H1 (cell line): Measurements from ENCODE around the gene ABCC4. TPM values are rescaled to one million over a fixed set of nuclear protein-coding genes. Genes with fewer than 3 reads are reported as not detected.

ENCODE experiments used
- ATF2 ChIP-seq: IDR thresholded peaks from 2 replicates; pipeline ENCODE4 v1.6.1; 2012; ENCODE audit warnings: low read length, inconsistent platforms
- ATF3 ChIP-seq: IDR thresholded peaks from 2 replicates; pipeline ENCODE4 v1.6.1; 2011; ENCODE audit warnings: low read depth, mild to moderate bottlenecking, low read length; ENCODE audit not compliant: insufficient read depth
- SIN3A ChIP-seq, 2 experiments: IDR thresholded peaks in 1 of 2; conservative IDR thresholded peaks in 1 of 2; 2 replicates each; pipeline ENCODE4 v1.6.1; 2011 to 2012; ENCODE audit warnings: low read length in 2 of 2, improper control_type of control experiment in 1 of 2, low read depth in 1 of 2, mild to moderate bottlenecking in 1 of 2
- polyA plus RNA-seq, 7 experiments: library from polyadenylated mRNA; depleted of rRNA in 3 of 7; stranded (reverse) in 5 of 7; unstranded in 2 of 7; fragments of >200 nt in 5 of 7; fragments of 200-250 nt in 2 of 7; gene quantifications; 1 replicate in 5 of 7; 2 replicates in 1 of 7; 4 replicates in 1 of 7; pipeline versions ENCODE4 v1.2.1 to v1.2.3, GENCODE V29; 2011 to 2013; ENCODE audit warnings: missing spikeins in 2 of 7, mixed read lengths in 2 of 7
- total RNA-seq: library from RNA; stranded (reverse); fragmentation: NEBNext Ultra II Directional; extraction: Animal tissue kit (Norgen Biotek cat#: 25700); gene quantifications from 2 replicates; pipeline ENCODE4 v1.2.1, GENCODE V29; 2021

Gene ABCC4
- total and polyA plus RNA-seq, 2 of the 8 experiments (the other 6 are each of a cell fraction or from before 2014, with no cell fraction given): 4.0 to 14.1 TPM

GRCh38 chr13:95254339-95254738, 46.9 kb downstream of the ABCC4 start (continued):
- TF ChIP-seq ATF3 (no peak), SIN3A (conservative IDR thresholded peaks at IDR 0.05 in 1 of 2, IDR thresholded peaks at IDR 0.05 in 1 of 2; ENCODE audit: low read depth in 1 of 2, low read length in 2 of 2) (no peak), ATF2 (no peak)
